Hepatic stellate cell (primary cell): ENCODE results near the gene OPHN1.
"Not testable (repeated sequence)": the region's sequence is repeated elsewhere in the genome, so short reads cannot be mapped to it uniquely, and the experiment has no call there.

Experiments
- DNase-seq: peaks from one replicate; pipeline ENCODE4 v3.0.0; 2011; ENCODE audit warnings: low spot score

Gene OPHN1

GRCh38 chrX:68147848-68148247 lies 285.4 kb downstream of the OPHN1 start:
- no peak for DNase-seq

GRCh38 chrX:68146054-68146453 lies 287.2 kb downstream of the OPHN1 start:
- DNase-seq: peak; percentile 17

GRCh38 chrX:68139791-68140190 lies 293.5 kb downstream of the OPHN1 start:
- DNase-seq: no peak

- no peak for DNase-seq
Observed at GRCh38 chrX:68133181-68133580, 300.1 kb downstream of the OPHN1 start.

- DNase-seq: no peak
Observed at GRCh38 chrX:68132749-68133148, 300.5 kb downstream of the OPHN1 start.

GRCh38 chrX:68121835-68122234 lies 311.5 kb downstream of the OPHN1 start:
- DNase-seq: no peak

GRCh38 chrX:68121371-68121770 lies 311.9 kb downstream of the OPHN1 start:
- no peak for DNase-seq

- DNase-seq: no peak
Observed at GRCh38 chrX:68115371-68115770, 317.9 kb downstream of the OPHN1 start.

- no peak for DNase-seq
Observed at GRCh38 chrX:68114573-68115129, 318.6 kb downstream of the OPHN1 start.

- DNase-seq: no peak
Observed at GRCh38 chrX:68113837-68114572, 319.3 kb downstream of the OPHN1 start.

GRCh38 chrX:68112321-68112720 lies 321.0 kb downstream of the OPHN1 start:
- no peak for DNase-seq

GRCh38 chrX:68109162-68109561 lies 324.1 kb downstream of the OPHN1 start:
- no peak for DNase-seq

- no peak for DNase-seq
Observed at GRCh38 chrX:68098431-68098830, 334.9 kb downstream of the OPHN1 start.

- no peak for DNase-seq
Observed at GRCh38 chrX:68090266-68090665, 343.0 kb downstream of the OPHN1 start.

- DNase-seq: no peak
Observed at GRCh38 chrX:68087526-68087925, 345.8 kb downstream of the OPHN1 start.

- DNase-seq: no peak
Observed at GRCh38 chrX:68086709-68087108, 346.6 kb downstream of the OPHN1 start.

GRCh38 chrX:68084765-68085164 lies 348.5 kb downstream of the OPHN1 start:
- DNase-seq: no peak

- no peak for DNase-seq
Observed at GRCh38 chrX:68083510-68083909, 349.8 kb downstream of the OPHN1 start.

- no peak for DNase-seq
Observed at GRCh38 chrX:68079961-68080360, 353.3 kb downstream of the OPHN1 start.

- DNase-seq: not testable (repeated sequence)
Observed at GRCh38 chrX:68078801-68079200, 354.5 kb downstream of the OPHN1 start.

- no peak for DNase-seq
Observed at GRCh38 chrX:68077378-68077777, 355.9 kb downstream of the OPHN1 start.

- no peak for DNase-seq
Observed at GRCh38 chrX:68072041-68072440, 361.3 kb downstream of the OPHN1 start.

- DNase-seq: not testable (repeated sequence)
Observed at GRCh38 chrX:68070119-68070518, 363.2 kb downstream of the OPHN1 start.

- no peak for DNase-seq
Observed at GRCh38 chrX:68061206-68061535, 372.1 kb downstream of the OPHN1 start.
